Measurements from ENCODE around the gene YWHAQ.

The YWHAQ gene

GRCh38 chr2:9649261-9649660, 18.5 kb upstream of the YWHAQ start:
- no peak overlapping the region for H3K27ac Mint-ChIP-seq

GRCh38 chr2:9648821-9649220, 18.0 kb upstream of the YWHAQ start:
- ATAC-seq (ENCODE audit: low read depth) (no peak), DNase-seq (ENCODE audit: low spot score in 2 of 2) (no peak)
- Mint-ChIP-seq H3K36me3 (no peaks in the 10 kb centered on the region), H3K4me1 (peaks cover 12% of the 10 kb centered on the region), H3K27ac (no peak overlapping the region), H3K9me3 (peaks cover 5% of the 10 kb centered on the region), H3K27me3 (peaks cover 18% of the 10 kb centered on the region), H3K4me3 (no peak overlapping the region)

More at GRCh38 chr2:9649261-9649660, 18.5 kb upstream of the YWHAQ start:
- DNase-seq (ENCODE audit: low spot score in 2 of 2) (no peak), ATAC-seq (ENCODE audit: low read depth) (no peak)
- H3K4me3 Mint-ChIP-seq, result no peak overlapping the region
- H3K27me3 Mint-ChIP-seq, result peaks cover 18% of the 10 kb centered on the region
- peaks cover 14% of the 10 kb centered on the region for H3K4me1 Mint-ChIP-seq
- H3K36me3 Mint-ChIP-seq, result no peaks in the 10 kb centered on the region
- H3K9me3 Mint-ChIP-seq, result peaks cover 5% of the 10 kb centered on the region

DNA sequence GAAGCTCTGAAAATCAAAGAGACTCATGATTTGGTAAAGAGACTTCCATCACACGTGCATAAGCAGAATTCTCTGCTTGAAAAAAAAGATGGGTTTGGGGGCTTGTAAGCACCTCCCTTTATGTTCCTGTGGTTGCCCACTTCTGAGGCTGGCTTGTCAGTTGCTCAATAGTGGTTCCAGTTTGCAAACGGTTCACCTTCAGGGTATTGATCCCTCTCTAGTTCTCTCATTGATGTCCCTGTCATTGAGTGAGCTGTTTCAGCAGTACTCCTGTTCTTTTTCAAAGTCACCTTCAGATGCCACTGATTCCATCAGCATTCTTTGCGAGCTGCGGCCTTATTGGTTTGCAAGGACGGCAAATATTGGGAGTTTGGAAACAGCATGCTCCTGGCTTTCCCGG, 17.1 kb upstream of the YWHAQ start:
- no peaks in the 10 kb centered on the region for H3K36me3 Mint-ChIP-seq
- H3K27me3 Mint-ChIP-seq, result peaks cover 23% of the 10 kb centered on the region
- no peak overlapping the region for H3K27ac Mint-ChIP-seq
- no peak for DNase-seq (ENCODE audit: low spot score in 2 of 2)
- ATAC-seq (ENCODE audit: low read depth), result no peak
- H3K4me1 Mint-ChIP-seq, result peaks cover 11% of the 10 kb centered on the region
- no peak overlapping the region for H3K4me3 Mint-ChIP-seq
- H3K9me3 Mint-ChIP-seq, result peaks cover 5% of the 10 kb centered on the region

DNA sequence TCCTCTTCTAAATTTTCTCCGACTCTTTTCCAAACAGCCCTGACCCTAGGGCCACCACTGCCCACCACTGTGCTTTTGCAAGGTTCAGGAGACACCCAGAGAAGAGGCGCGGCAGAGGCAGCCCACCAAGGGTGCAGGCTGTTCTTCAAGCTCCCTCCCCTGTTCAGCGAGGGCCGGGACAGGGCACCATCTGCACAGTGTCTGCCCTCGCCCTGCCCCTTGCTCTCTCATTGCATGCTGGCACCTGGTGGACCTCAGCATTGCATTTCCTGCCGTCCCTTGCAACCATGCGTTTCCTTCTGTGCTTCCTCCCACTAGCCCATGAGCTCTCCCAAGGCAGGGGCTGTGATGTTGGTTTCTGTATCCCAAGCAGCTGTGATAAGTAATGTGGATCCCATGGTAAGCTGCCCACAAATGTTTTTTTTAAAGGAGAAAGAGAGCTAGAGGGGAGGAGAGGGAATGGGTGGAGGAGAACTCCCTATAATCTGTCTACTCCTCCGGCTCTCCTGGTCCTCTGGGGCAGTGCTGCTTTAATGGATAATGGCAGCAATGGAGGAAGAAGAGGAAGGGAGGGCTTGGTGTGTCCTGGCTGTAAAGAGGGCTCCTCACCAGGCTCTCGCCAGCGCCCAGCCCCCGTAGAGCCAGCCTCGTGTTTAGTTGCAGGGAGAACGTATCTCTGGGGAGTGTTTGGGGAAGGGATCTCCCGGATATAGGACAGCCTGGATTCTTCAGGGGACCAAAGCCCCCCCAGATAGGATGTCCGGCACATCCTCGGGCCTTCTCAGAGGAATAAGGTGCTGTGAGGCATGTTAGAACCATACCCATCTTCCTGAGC, 15.6 kb upstream of the YWHAQ start:
- no peaks in the 10 kb centered on the region for H3K36me3 Mint-ChIP-seq
- peaks cover 18% of the 10 kb centered on the region for H3K27me3 Mint-ChIP-seq
- no peaks in the 10 kb centered on the region for H3K9me3 Mint-ChIP-seq
- no peak overlapping the region for H3K4me3 Mint-ChIP-seq
- no peak for ATAC-seq (ENCODE audit: low read depth)
- H3K27ac Mint-ChIP-seq, result no peak overlapping the region
- H3K4me1 Mint-ChIP-seq, result peaks cover 8% of the 10 kb centered on the region
- no peak for DNase-seq (ENCODE audit: low spot score in 2 of 2)

DNA sequence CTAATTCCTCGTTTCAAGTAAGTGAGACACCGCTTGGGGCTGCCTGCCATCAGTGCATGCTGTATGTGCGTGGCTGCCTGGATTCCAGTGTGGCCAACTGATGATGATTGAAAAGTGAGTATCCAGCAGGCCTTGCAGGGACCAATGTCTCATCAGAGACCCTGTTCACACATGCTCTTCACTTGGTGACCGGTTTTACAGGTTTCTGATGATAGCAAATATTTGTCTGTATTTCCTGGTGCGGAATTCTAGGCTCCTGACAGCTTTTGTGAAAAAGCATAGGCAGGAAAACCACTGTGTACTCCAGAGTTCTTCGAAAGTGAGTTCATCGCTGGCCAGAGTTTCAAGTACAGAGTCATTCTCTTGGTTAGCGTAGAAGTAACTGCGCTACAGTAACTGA, 13.8 kb upstream of the YWHAQ start:
- no peak overlapping the region for H3K4me3 Mint-ChIP-seq
- H3K9me3 Mint-ChIP-seq, result no peaks in the 10 kb centered on the region
- no peak overlapping the region for H3K27ac Mint-ChIP-seq
- no peak for DNase-seq (ENCODE audit: low spot score in 2 of 2)
- H3K4me1 Mint-ChIP-seq, result peaks cover 8% of the 10 kb centered on the region
- H3K36me3 Mint-ChIP-seq, result no peaks in the 10 kb centered on the region
- peaks cover 22% of the 10 kb centered on the region for H3K27me3 Mint-ChIP-seq
- ATAC-seq (ENCODE audit: low read depth), result no peak

DNA sequence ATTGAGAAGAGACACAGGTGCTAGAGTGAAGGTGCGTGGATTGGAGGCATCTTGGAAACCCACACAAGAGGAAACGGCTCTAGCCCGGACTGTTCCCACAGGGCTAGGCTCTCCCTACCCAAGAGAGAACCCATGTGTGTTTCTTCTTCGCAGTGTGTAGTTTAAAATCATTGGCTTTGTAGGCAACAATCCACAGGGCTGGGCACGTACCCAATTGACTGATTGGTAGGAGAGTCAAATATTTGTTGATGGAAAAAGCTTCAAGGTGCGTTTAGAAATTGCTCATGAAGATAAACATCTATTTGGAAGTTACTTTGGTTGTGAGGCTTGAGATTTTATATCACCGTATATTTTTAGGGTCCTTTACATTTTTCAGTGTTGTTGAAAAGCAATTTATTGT, 13.2 kb upstream of the YWHAQ start:
- peaks cover 22% of the 10 kb centered on the region for H3K27me3 Mint-ChIP-seq
- DNase-seq (ENCODE audit: low spot score in 2 of 2) (no peak), ATAC-seq (ENCODE audit: low read depth) (no peak)
- no peak overlapping the region for H3K4me3 Mint-ChIP-seq
- H3K36me3 Mint-ChIP-seq, result no peaks in the 10 kb centered on the region
- no peak overlapping the region for H3K27ac Mint-ChIP-seq
- H3K9me3 Mint-ChIP-seq, result no peaks in the 10 kb centered on the region
- peaks cover 8% of the 10 kb centered on the region for H3K4me1 Mint-ChIP-seq

GRCh38 chr2:9641641-9642040, 10.8 kb upstream of the YWHAQ start:
- DNase-seq (ENCODE audit: low spot score in 2 of 2) (no peak), ATAC-seq (ENCODE audit: low read depth) (peak; percentile 51)
- Mint-ChIP-seq H3K9me3 (no peaks in the 10 kb centered on the region), H3K36me3 (no peaks in the 10 kb centered on the region), H3K27ac (no peak overlapping the region), H3K4me3 (peak overlapping the region; percentile 61), H3K27me3 (peaks cover 23% of the 10 kb centered on the region), H3K4me1 (peaks cover 8% of the 10 kb centered on the region)

- H3K27me3 Mint-ChIP-seq, result peaks cover 19% of the 10 kb centered on the region
- H3K4me3 Mint-ChIP-seq, result no peak overlapping the region
- H3K4me1 Mint-ChIP-seq, result peaks cover 8% of the 10 kb centered on the region
- no peak for ATAC-seq (ENCODE audit: low read depth)
- H3K36me3 Mint-ChIP-seq, result no peaks in the 10 kb centered on the region
- no peaks in the 10 kb centered on the region for H3K9me3 Mint-ChIP-seq
- no peak for DNase-seq (ENCODE audit: low spot score in 2 of 2)
- no peak overlapping the region for H3K27ac Mint-ChIP-seq
Observed at GRCh38 chr2:9640403-9641104, 9.8 kb upstream of the YWHAQ start.

- H3K27me3 Mint-ChIP-seq, result peaks cover 19% of the 10 kb centered on the region
Observed at GRCh38 chr2:9639740-9640343, 9.0 kb upstream of the YWHAQ start.

GRCh38 chr2:9639000-9639602, 8.3 kb upstream of the YWHAQ start:
- Mint-ChIP-seq H3K27me3 (peaks cover 19% of the 10 kb centered on the region), H3K36me3 (no peaks in the 10 kb centered on the region), H3K27ac (no peak overlapping the region), H3K9me3 (no peaks in the 10 kb centered on the region), H3K4me3 (no peak overlapping the region), H3K4me1 (peaks cover 8% of the 10 kb centered on the region)
- no peak for DNase-seq (ENCODE audit: low spot score in 2 of 2)
- no peak for ATAC-seq (ENCODE audit: low read depth)

More at GRCh38 chr2:9639740-9640343, 9.0 kb upstream of the YWHAQ start:
- Mint-ChIP-seq H3K27ac (no peak overlapping the region), H3K4me1 (peaks cover 8% of the 10 kb centered on the region), H3K9me3 (no peaks in the 10 kb centered on the region), H3K36me3 (no peaks in the 10 kb centered on the region), H3K4me3 (no peak overlapping the region)
- DNase-seq (ENCODE audit: low spot score in 2 of 2), result no peak
- no peak for ATAC-seq (ENCODE audit: low read depth)

- no peak overlapping the region for H3K27ac Mint-ChIP-seq
- DNase-seq (ENCODE audit: low spot score in 2 of 2), result no peak
Observed at GRCh38 chr2:9638532-9638931, 7.7 kb upstream of the YWHAQ start.

DNA sequence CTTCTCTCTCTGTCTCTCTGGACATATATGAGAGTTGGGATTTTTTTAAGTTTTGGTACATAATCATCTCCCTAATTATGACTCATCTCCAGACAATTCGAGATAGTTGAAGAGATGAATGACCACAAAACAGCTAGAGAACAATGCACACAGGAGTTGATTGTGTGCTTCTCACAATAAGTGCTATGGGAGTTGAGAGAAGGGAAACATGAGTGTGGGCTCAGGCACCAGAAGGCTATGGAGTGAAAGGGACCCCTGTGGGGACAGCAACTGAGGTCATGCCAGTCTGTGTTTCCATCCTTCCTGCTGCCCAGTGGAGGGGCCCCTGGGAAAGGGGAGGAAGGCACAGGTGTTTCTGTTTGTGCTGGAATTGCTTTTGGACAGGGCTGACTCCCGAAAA, 6.5 kb upstream of the YWHAQ start:
- H3K4me3 Mint-ChIP-seq, result no peak overlapping the region
- H3K27ac Mint-ChIP-seq, result no peak overlapping the region
- peaks cover 15% of the 10 kb centered on the region for H3K27me3 Mint-ChIP-seq
- H3K4me1 Mint-ChIP-seq, result peaks cover 4% of the 10 kb centered on the region
- ATAC-seq (ENCODE audit: low read depth) (no peak), DNase-seq (ENCODE audit: low spot score in 2 of 2) (no peak)
- H3K36me3 Mint-ChIP-seq, result no peaks in the 10 kb centered on the region
- H3K9me3 Mint-ChIP-seq, result no peaks in the 10 kb centered on the region

More at GRCh38 chr2:9638532-9638931, 7.7 kb upstream of the YWHAQ start:
- ATAC-seq (ENCODE audit: low read depth), result no peak
- peaks cover 6% of the 10 kb centered on the region for H3K4me1 Mint-ChIP-seq
- H3K27me3 Mint-ChIP-seq, result peaks cover 17% of the 10 kb centered on the region
- H3K9me3 Mint-ChIP-seq, result no peaks in the 10 kb centered on the region
- no peaks in the 10 kb centered on the region for H3K36me3 Mint-ChIP-seq
- H3K4me3 Mint-ChIP-seq, result no peak overlapping the region

- peaks cover 8% of the 10 kb centered on the region for H3K4me1 Mint-ChIP-seq
- ATAC-seq (ENCODE audit: low read depth), result no peak
- no peak overlapping the region for H3K4me3 Mint-ChIP-seq
- no peaks in the 10 kb centered on the region for H3K9me3 Mint-ChIP-seq
- peaks cover 5% of the 10 kb centered on the region for H3K27me3 Mint-ChIP-seq
- no peak overlapping the region for H3K27ac Mint-ChIP-seq
- no peaks in the 10 kb centered on the region for H3K36me3 Mint-ChIP-seq
- no peak for DNase-seq (ENCODE audit: low spot score in 2 of 2)
Observed at GRCh38 chr2:9634133-9634532, 3.3 kb upstream of the YWHAQ start.

Measured in memory B cell (primary cell).